H9 (cell line): ENCODE measurements around the gene EBPL. TPM values are rescaled to one million over a fixed set of nuclear protein-coding genes. Genes with fewer than 3 reads are reported as not detected.

ENCODE experiments used
- DNase-seq: peaks from one replicate; pipeline ENCODE4 v3.0.0-alpha.2; 2017
- H2AFZ ChIP-seq: one replicate; pipeline ENCODE4 v1.6.1; 2013; ENCODE audit warnings: mild to moderate bottlenecking, low read length, control low read depth, moderate library complexity
- H2AK5ac ChIP-seq: 2 replicates; pipeline ENCODE4 v1.6.1; 2013; ENCODE audit warnings: low read length, control low read depth, mixed read lengths; ENCODE audit not compliant: insufficient read length
- H2BK120ac ChIP-seq: one replicate; pipeline ENCODE4 v1.6.1; 2013; ENCODE audit warnings: low read depth, mild to moderate bottlenecking, low read length, control low read depth, inconsistent platforms; ENCODE audit not compliant: poor library complexity, severe bottlenecking
- H2BK12ac ChIP-seq: 2 replicates; pipeline ENCODE4 v1.6.1; 2013; ENCODE audit warnings: low read length, control low read depth, mixed read lengths, low read depth; ENCODE audit not compliant: insufficient read length
- H2BK15ac ChIP-seq: 2 replicates; pipeline ENCODE4 v1.6.1; 2013; ENCODE audit warnings: low read depth, low read length, control low read depth
- H2BK20ac ChIP-seq: one replicate; pipeline ENCODE4 v1.6.1; 2013; ENCODE audit warnings: low read depth, mild to moderate bottlenecking, low read length, control low read depth, inconsistent platforms; ENCODE audit not compliant: poor library complexity, severe bottlenecking
- H2BK5ac ChIP-seq: 2 replicates; pipeline ENCODE4 v1.6.1; 2013; ENCODE audit warnings: low read length, control low read depth, mixed read lengths; ENCODE audit not compliant: insufficient read length
- H3K14ac ChIP-seq: 2 replicates; pipeline ENCODE4 v1.6.1; 2013; ENCODE audit warnings: low read length, control low read depth; ENCODE audit not compliant: insufficient read depth
- H3K18ac ChIP-seq: 2 replicates; pipeline ENCODE4 v1.6.1; 2013; ENCODE audit warnings: low read depth, mild to moderate bottlenecking, mixed read lengths, low read length, control low read depth; ENCODE audit not compliant: insufficient read length
- H3K23ac ChIP-seq: 2 replicates; pipeline ENCODE4 v1.6.1; 2013; ENCODE audit warnings: low read length, control low read depth, mixed read lengths, low read depth; ENCODE audit not compliant: insufficient read length
- H3K23me2 ChIP-seq: 2 replicates; pipeline ENCODE4 v1.6.1; 2013; ENCODE audit warnings: low read depth, mild to moderate bottlenecking, mixed read lengths, low read length, control low read depth; ENCODE audit not compliant: insufficient read length, poor library complexity, severe bottlenecking
- H3K27ac ChIP-seq: 2 replicates; pipeline ENCODE4 v1.5.1; 2013; ENCODE audit warnings: low read length, control low read depth, mixed read lengths, low read depth; ENCODE audit not compliant: insufficient read length
- H3K27me3 ChIP-seq: 2 replicates; pipeline ENCODE4 v1.6.1; 2013; ENCODE audit warnings: low read length, control low read depth, inconsistent platforms; ENCODE audit not compliant: insufficient read depth
- H3K4ac ChIP-seq: 2 replicates; pipeline ENCODE4 v1.6.1; 2013; ENCODE audit warnings: low read depth, mild to moderate bottlenecking, control low read depth, inconsistent platforms, low read length, moderate library complexity
- H3K4me1 ChIP-seq: 2 replicates; pipeline ENCODE4 v1.6.1; 2013; ENCODE audit warnings: low read length, control low read depth, inconsistent platforms; ENCODE audit not compliant: insufficient read depth
- H3K4me2 ChIP-seq: 2 replicates; pipeline ENCODE4 v1.6.1; 2013; ENCODE audit warnings: low read length, control low read depth, mixed read lengths; ENCODE audit not compliant: insufficient read length, insufficient read depth
- H3K56ac ChIP-seq: 2 replicates; pipeline ENCODE4 v1.6.1; 2013; ENCODE audit warnings: low read depth, mild to moderate bottlenecking, mixed read lengths, low read length, control low read depth; ENCODE audit not compliant: insufficient read length
- H3K79me1 ChIP-seq: 2 replicates; pipeline ENCODE4 v1.6.1; 2013; ENCODE audit warnings: low read depth, mild to moderate bottlenecking, moderate library complexity, low read length, control low read depth, inconsistent platforms; ENCODE audit not compliant: insufficient read depth, poor library complexity, severe bottlenecking
- H3K79me2 ChIP-seq: 2 replicates; pipeline ENCODE4 v1.6.1; 2013; ENCODE audit warnings: low read length, control low read depth, inconsistent platforms; ENCODE audit not compliant: insufficient read depth
- H3K9ac ChIP-seq: 2 replicates; pipeline ENCODE4 v1.6.1; 2013; ENCODE audit warnings: low read length, control low read depth, mixed read lengths; ENCODE audit not compliant: insufficient read length; ENCODE audit errors: extremely low read depth
- H3K9me3 ChIP-seq: one replicate; pipeline ENCODE4 v1.6.1; 2013; ENCODE audit warnings: low read depth, low read length, inconsistent platforms; ENCODE audit not compliant: control insufficient read depth
- H3T11ph ChIP-seq: one replicate; pipeline ENCODE4 v1.6.1; 2013; ENCODE audit warnings: mild to moderate bottlenecking, low read length, control low read depth, inconsistent platforms
- H4K20me1 ChIP-seq: one replicate; pipeline ENCODE4 v1.6.1; 2013; ENCODE audit not compliant: control insufficient read depth, insufficient read length, insufficient read depth
- H4K5ac ChIP-seq: 2 replicates; pipeline ENCODE4 v1.6.1; 2013; ENCODE audit warnings: low read depth, mild to moderate bottlenecking, mixed read lengths, low read length, control low read depth; ENCODE audit not compliant: insufficient read length
- H4K8ac ChIP-seq: replicated peaks from 2 replicates; pipeline ENCODE4 v1.6.1; 2013; ENCODE audit warnings: low read length, control low read depth, mixed read lengths, low read depth; ENCODE audit not compliant: insufficient read length
- H4K91ac ChIP-seq: 2 replicates; pipeline ENCODE4 v1.6.1; 2013; ENCODE audit warnings: low read depth, mild to moderate bottlenecking, moderate library complexity, mixed read lengths, low read length, control low read depth; ENCODE audit not compliant: insufficient read length
- H3K27ac Mint-ChIP-seq, 3 experiments: 2 replicates in 2 of 3; 3 replicates in 1 of 3; pipeline ENCODE4 v1.8.0; 2020 to 2021; ENCODE audit warnings: mixed read lengths in 3 of 3, mild to moderate bottlenecking in 1 of 3, moderate library complexity in 1 of 3
- H3K27me3 Mint-ChIP-seq: 2 replicates; pipeline ENCODE4 v1.8.0; 2021; ENCODE audit warnings: low read depth, mild to moderate bottlenecking, moderate library complexity, mixed read lengths
- H3K36me3 Mint-ChIP-seq, 3 experiments: 2 replicates in 2 of 3; 3 replicates in 1 of 3; pipeline ENCODE4 v1.8.0; 2020 to 2021; ENCODE audit warnings: low read depth in 3 of 3, mixed read lengths in 3 of 3; ENCODE audit not compliant: insufficient read depth in 1 of 3
- H3K4me1 Mint-ChIP-seq, 2 experiments: 2 replicates each; pipeline ENCODE4 v1.8.0; 2020; ENCODE audit warnings: mixed read lengths in 2 of 2
- H3K4me3 Mint-ChIP-seq, 2 experiments: 2 replicates in 1 of 2; 3 replicates in 1 of 2; pipeline ENCODE4 v1.8.0; 2020 to 2021; ENCODE audit warnings: mild to moderate bottlenecking in 2 of 2, mixed read lengths in 2 of 2, moderate library complexity in 1 of 2
- H3K9me3 Mint-ChIP-seq, 2 experiments: 2 replicates in 1 of 2; 3 replicates in 1 of 2; pipeline ENCODE4 v1.8.0; 2020; ENCODE audit warnings: mild to moderate bottlenecking in 2 of 2, mixed read lengths in 2 of 2, moderate library complexity in 1 of 2
- WGBS: extraction: QIAGEN DNeasy Blood & Tissue Kit; methylation state at CpG from one replicate; pipeline ENCODE4 v1.1.7; 2013; ENCODE audit warnings: missing lambda C conversion rate, low lambda C conversion rate, mixed read lengths; ENCODE audit not compliant: insufficient read length; ENCODE audit errors: extremely low coverage; 5-methylcytosine and 5-hydroxymethylcytosine counted together
- total RNA-seq: library from RNA; stranded (reverse); gene quantifications from 2 replicates; pipeline ENCODE4 v1.2.1, GENCODE V29; 2021
- TF ChIP-seq, protein P1 (sequence below): fragments of 200-600 bp; sonication (generic); conservative IDR thresholded peaks from 3 replicates; pipeline ENCODE4 v1.8.0; 2021; ENCODE audit warnings: antibody characterized with exemption, mild to moderate bottlenecking

The EBPL gene
- total RNA-seq, 1 experiment from 2014 or later: 65.9 TPM

DNA sequence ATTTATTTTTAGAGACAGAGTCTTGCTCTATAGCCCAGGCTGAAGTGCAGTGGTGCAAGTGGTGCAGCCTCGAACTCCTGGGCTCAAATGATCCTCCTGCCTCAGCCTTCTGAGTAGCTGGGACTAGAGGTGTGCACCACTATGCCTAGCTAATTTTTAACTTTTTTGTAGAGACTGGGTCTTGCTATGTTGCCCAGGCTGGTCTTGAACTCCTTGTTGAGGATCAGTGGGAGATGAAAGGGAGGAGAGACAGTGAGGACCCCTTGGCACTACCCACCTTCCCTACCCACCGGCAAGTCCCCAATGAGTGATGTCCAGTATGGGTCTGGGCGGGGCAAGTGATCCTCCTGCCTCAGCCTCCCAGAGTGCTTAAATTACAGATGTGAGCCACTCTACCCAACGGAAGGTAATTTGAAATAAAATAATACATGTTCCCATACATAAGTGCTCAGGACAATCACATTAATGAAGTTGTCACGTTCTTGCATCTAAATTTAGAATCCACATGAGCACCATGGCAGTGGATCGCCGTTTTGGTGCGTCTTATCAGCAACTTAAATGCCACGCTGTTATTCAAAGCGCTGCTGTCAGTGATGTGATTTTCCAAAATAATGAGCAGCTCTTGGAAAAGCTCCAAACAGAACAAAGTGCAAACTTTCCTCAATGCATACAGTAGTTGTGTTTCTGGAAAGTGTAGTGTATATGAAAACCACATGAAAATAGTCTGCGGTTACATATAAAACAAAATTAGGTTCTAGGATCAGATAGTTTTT, 68.9 kb downstream of the EBPL start:
- Histone ChIP-seq H3K14ac (no peak overlapping the region), H2BK20ac (no peak overlapping the region), H3K56ac (no peak overlapping the region), H2BK15ac (no peak overlapping the region), H3K18ac (no peak overlapping the region), H3K9me3 (no peaks in the 10 kb centered on the region), H4K91ac (no peak overlapping the region), H3K27ac (no peak overlapping the region), H2BK120ac (no peak overlapping the region), H3K4me2 (no peak overlapping the region), H3K23ac (no peak overlapping the region), H4K20me1 (no peaks in the 10 kb centered on the region), H2BK5ac (no peak overlapping the region), H3K9ac (no peak overlapping the region), H3K79me2 (no peaks in the 10 kb centered on the region), H4K8ac (no peak overlapping the region), H3T11ph (no peak overlapping the region), H2AFZ (no peak overlapping the region), H3K4me1 (no peaks in the 10 kb centered on the region), H4K5ac (no peak overlapping the region), H3K79me1 (no peaks in the 10 kb centered on the region), H3K23me2 (no peaks in the 10 kb centered on the region), H3K4ac (no peak overlapping the region), H2AK5ac (no peak overlapping the region), H3K27me3 (no peaks in the 10 kb centered on the region), H2BK12ac (no peak overlapping the region)
- Mint-ChIP-seq H3K27ac (no peak overlapping the region), H3K27me3 (no peaks in the 10 kb centered on the region), H3K36me3 (no peaks in the 10 kb centered on the region), H3K4me1 (peaks cover 4 to 11% of the 10 kb centered on the region in 2 experiments; a peak in 2 of 4 replicates), H3K4me3 (no peak overlapping the region), H3K9me3 (no peaks in the 10 kb centered on the region)
- no peak for DNase-seq
- no CpG with 5 or more reads among the region's 11 CpGs for WGBS
- TF ChIP-seq, protein P1, sequence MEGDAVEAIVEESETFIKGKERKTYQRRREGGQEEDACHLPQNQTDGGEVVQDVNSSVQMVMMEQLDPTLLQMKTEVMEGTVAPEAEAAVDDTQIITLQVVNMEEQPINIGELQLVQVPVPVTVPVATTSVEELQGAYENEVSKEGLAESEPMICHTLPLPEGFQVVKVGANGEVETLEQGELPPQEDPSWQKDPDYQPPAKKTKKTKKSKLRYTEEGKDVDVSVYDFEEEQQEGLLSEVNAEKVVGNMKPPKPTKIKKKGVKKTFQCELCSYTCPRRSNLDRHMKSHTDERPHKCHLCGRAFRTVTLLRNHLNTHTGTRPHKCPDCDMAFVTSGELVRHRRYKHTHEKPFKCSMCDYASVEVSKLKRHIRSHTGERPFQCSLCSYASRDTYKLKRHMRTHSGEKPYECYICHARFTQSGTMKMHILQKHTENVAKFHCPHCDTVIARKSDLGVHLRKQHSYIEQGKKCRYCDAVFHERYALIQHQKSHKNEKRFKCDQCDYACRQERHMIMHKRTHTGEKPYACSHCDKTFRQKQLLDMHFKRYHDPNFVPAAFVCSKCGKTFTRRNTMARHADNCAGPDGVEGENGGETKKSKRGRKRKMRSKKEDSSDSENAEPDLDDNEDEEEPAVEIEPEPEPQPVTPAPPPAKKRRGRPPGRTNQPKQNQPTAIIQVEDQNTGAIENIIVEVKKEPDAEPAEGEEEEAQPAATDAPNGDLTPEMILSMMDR: no peak
